GM18508 (cell line): Measurements from ENCODE around the gene SDC1.

Experiments
- ATAC-seq: cut with Tn5 transposase; IDR thresholded peaks from one replicate; pipeline ENCODE4 v1.9.1; 2021; ENCODE audit warnings: moderate number of reproducible peaks; ENCODE audit not compliant: insufficient read depth, unreplicated experiment

The SDC1 gene

GRCh38 chr2:20215183-20216040 is 9.5 kb downstream of the SDC1 start:
- ATAC-seq, result no peak

- ATAC-seq, result no peak
Measured at GRCh38 chr2:20214566-20215182, 10.3 kb downstream of the SDC1 start.

- ATAC-seq, result no peak
Measured at GRCh38 chr2:20213651-20214565, 11.0 kb downstream of the SDC1 start.

GRCh38 chr2:20212871-20213503 is 11.9 kb downstream of the SDC1 start:
- no peak for ATAC-seq

- ATAC-seq, result no peak
Measured at GRCh38 chr2:20212459-20212870, 12.5 kb downstream of the SDC1 start.

GRCh38 chr2:20211860-20212458 is 13.0 kb downstream of the SDC1 start:
- ATAC-seq, result no peak

GRCh38 chr2:20211420-20211819 is 13.5 kb downstream of the SDC1 start:
- no peak for ATAC-seq

- no peak for ATAC-seq
Measured at GRCh38 chr2:20210462-20210861, 14.5 kb downstream of the SDC1 start.

GRCh38 chr2:20209373-20210109 is 15.4 kb downstream of the SDC1 start:
- no peak for ATAC-seq

- ATAC-seq, result no peak
Measured at GRCh38 chr2:20208476-20208859, 16.5 kb downstream of the SDC1 start.

- no peak for ATAC-seq
Measured at GRCh38 chr2:20207051-20207450, 17.9 kb downstream of the SDC1 start.

- ATAC-seq, result no peak
Measured at GRCh38 chr2:20205915-20206524, 18.9 kb downstream of the SDC1 start.

- no peak for ATAC-seq
Measured at GRCh38 chr2:20205069-20205468, 19.9 kb downstream of the SDC1 start.

- no peak for ATAC-seq
Measured at GRCh38 chr2:20203521-20204225, 21.3 kb downstream of the SDC1 start.

GRCh38 chr2:20203072-20203471 is 21.9 kb downstream of the SDC1 start:
- no peak for ATAC-seq

GRCh38 chr2:20201671-20202070 is 23.3 kb downstream of the SDC1 start:
- no peak for ATAC-seq

- no peak for ATAC-seq
Measured at GRCh38 chr2:20200697-20201555, 24.0 kb downstream of the SDC1 start.
